ENCODE measurements around the gene CYP4A11. TPM values are rescaled to one million over a fixed set of nuclear protein-coding genes. Genes with fewer than 3 reads are reported as not detected.
"Not testable (repeated sequence)": the region's sequence is repeated elsewhere in the genome, so short reads cannot be mapped to it uniquely, and the experiment has no call there.

Gene CYP4A11
- total RNA-seq, 2 experiments from 2014 or later = not detected

DNA sequence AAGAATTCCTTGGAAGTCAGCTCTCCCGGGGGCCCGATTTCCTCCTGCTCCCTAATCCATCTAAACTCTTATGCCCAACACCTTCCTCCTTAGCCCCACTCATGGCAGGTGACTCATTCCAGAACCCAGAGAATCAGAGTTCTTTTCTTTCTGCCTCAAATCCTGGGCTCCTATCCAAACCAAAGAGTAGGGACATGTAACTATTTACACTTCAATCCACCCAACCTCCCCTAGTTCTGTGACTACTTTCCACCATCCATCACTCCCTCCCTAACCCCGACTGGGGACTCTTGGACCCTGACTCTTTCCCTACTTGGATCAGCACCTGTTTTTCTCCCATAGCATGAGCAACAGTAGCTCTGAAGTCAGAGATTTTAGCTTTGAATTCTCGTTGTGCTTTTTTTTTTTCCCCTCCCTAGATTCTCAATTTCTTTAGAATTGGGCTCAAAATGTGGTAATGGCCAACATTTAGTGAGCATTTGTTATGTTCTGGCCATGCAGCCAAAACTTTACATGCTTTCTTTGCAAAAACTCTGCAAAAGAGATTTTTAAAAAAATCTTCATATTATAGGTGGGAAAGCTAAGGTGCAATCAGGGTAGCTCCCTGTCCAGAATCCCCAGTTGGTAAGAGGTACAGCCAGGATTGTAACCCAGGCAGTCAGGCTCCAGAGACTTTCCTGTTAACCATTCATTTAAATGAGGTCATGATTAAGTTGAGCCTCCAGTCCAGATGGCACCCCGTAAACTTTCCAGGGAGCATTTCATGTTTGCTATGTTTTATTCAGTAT, 7.5 kb upstream of the CYP4A11 start:
- ChIA-PET CTCF (no interaction called here), POLR2A (no interaction called here)
- ATAC-seq = no peak
- no peaks in the 10 kb centered on the region for H3K36me3 Mint-ChIP-seq (ENCODE audit: low read depth)
- peaks cover 15% of the 10 kb centered on the region for H3K4me1 Mint-ChIP-seq (ENCODE audit: low read depth)
- no peak overlapping the region for H3K4me3 Mint-ChIP-seq
- no peak for DNase-seq
- H3K9me3 Mint-ChIP-seq (ENCODE audit: insufficient read depth) = no peaks in the 10 kb centered on the region
- H3K27me3 Mint-ChIP-seq (ENCODE audit: low read depth) = peaks cover 20% of the 10 kb centered on the region
- no peak overlapping the region for H3K27ac Mint-ChIP-seq

DNA sequence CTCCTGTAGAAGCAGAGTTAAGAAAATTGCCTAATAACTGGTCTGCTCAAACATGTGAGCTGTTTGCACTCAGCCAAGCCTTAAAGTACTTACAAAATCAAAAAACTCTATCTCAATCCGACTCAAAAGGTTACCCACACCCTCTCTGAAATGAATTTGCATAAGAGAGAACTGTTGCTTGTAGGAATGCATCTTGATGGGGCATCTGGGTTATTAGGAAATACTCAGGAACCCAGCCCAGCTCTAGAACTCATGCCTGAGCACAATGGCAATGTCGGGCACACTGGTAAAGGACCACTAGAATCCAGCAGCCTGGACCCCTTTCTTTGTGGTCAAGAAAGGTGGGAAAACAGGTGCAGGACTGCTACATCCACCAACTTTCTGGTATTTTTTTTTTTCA, 6.4 kb upstream of the CYP4A11 start:
- H3K27ac Mint-ChIP-seq; ATAC-seq; DNase-seq; H3K9me3 Mint-ChIP-seq (ENCODE audit: insufficient read depth); POLR2A ChIA-PET; CTCF ChIA-PET; H3K4me3 Mint-ChIP-seq; H3K36me3 Mint-ChIP-seq (ENCODE audit: low read depth): not testable (repeated sequence)
- Mint-ChIP-seq H3K27me3 (ENCODE audit: low read depth) (peaks cover 25% of the 10 kb centered on the region), H3K4me1 (ENCODE audit: low read depth) (peaks cover 15% of the 10 kb centered on the region)

DNA sequence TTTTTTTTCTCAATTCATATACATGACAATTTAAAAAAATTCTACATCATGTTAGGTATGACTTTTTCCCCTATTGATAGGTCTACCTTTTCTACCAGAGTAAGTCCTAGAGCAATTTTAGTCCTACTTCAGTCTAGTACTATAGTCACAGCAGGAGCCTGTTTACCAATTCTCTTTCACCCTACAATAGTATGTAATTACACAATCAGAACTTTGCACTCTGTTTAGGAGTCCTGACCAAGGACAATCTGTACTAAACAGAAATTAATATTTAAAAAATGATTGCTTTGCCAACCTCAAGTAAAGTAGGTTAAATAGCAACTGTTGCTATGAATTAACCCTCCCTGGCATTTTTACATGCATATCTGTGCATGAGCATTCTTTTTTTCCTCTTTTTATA, 810 bp upstream of the CYP4A11 start:
- ChIA-PET POLR2A (no interaction called here), CTCF (no interaction called here)
- no peaks in the 10 kb centered on the region for H3K36me3 Mint-ChIP-seq (ENCODE audit: low read depth)
- H3K4me1 Mint-ChIP-seq (ENCODE audit: low read depth) = no peaks in the 10 kb centered on the region
- H3K27me3 Mint-ChIP-seq (ENCODE audit: low read depth) = peaks cover 23% of the 10 kb centered on the region
- ATAC-seq (no peak), DNase-seq (no peak)
- H3K4me3 Mint-ChIP-seq = no peak overlapping the region
- H3K9me3 Mint-ChIP-seq (ENCODE audit: insufficient read depth) = no peaks in the 10 kb centered on the region
- H3K27ac Mint-ChIP-seq = no peak overlapping the region

DNA sequence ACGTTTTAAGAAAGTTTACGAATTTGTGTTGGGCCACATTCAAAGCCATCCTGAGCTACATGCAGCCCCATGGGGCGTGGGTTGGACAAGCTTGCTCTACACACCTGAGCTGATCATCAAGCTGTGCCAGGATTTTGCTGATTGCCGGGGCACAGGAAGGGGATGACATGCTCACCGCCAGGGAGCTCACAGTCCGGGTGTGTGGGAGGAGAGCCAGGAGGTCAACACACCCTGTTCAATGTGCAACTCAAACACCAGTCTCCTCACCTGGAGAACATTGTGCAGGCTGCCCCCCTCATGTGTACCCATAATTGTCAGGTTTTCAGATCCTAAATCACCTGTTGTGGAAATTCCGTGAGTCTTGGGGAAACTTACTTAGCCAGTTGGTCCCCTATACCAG, 969 bp downstream of the CYP4A11 start:
- ChIA-PET POLR2A (no interaction called here), CTCF (no interaction called here)
- ATAC-seq (no peak), DNase-seq (no peak)
- no peaks in the 10 kb centered on the region for H3K36me3 Mint-ChIP-seq (ENCODE audit: low read depth)
- no peak overlapping the region for H3K27ac Mint-ChIP-seq
- H3K4me3 Mint-ChIP-seq = no peak overlapping the region
- peaks cover 23% of the 10 kb centered on the region for H3K27me3 Mint-ChIP-seq (ENCODE audit: low read depth)
- H3K4me1 Mint-ChIP-seq (ENCODE audit: low read depth) = no peaks in the 10 kb centered on the region
- H3K9me3 Mint-ChIP-seq (ENCODE audit: insufficient read depth) = no peaks in the 10 kb centered on the region

DNA sequence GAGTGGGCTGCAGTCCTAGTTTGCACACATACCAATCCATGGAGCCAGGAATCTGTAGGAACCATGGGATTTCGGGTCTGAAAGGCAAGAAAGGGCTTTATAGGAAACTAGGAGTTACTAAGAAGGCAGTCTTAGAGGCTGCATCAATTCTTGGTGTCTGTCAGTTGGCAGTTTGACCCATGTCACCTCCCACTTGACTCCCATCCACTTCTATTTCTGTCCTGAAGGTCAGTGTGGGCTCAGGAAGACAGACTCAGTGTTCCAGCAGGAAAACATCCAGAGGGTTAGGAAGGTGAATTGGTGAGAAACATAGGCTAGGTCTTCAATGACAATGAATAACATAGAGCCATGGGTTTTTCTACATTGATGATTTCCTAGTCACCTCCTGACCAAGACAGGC, 4.0 kb downstream of the CYP4A11 start:
- no peaks in the 10 kb centered on the region for H3K4me1 Mint-ChIP-seq (ENCODE audit: low read depth)
- no peak overlapping the region for H3K27ac Mint-ChIP-seq
- ATAC-seq (no peak), DNase-seq (no peak)
- ChIA-PET POLR2A (no interaction called here), CTCF (no interaction called here)
- no peaks in the 10 kb centered on the region for H3K36me3 Mint-ChIP-seq (ENCODE audit: low read depth)
- H3K9me3 Mint-ChIP-seq (ENCODE audit: insufficient read depth) = no peaks in the 10 kb centered on the region
- H3K4me3 Mint-ChIP-seq = no peak overlapping the region
- peaks cover 8% of the 10 kb centered on the region for H3K27me3 Mint-ChIP-seq (ENCODE audit: low read depth)

DNA sequence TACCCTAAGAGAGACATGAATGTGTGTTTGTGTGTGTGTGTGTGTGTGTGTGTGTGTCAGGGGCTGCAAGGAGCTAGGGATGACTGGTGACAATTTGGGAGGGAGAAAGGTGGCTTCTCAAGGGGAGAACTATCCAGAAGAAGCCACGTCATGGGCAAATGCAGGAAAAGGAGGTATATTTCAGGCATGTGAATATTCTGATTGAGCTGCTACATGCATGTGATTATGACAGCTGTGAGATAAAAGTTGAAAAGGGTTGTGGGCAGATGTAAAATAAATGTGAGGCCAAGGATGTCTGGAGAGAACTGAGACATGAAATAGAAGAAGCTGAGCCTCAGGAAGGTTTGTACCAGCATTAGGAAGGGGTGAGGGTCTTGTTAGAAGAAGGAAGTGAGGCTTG, 4.5 kb downstream of the CYP4A11 start:
- H3K27me3 Mint-ChIP-seq (ENCODE audit: low read depth) = peaks cover 8% of the 10 kb centered on the region
- no peak overlapping the region for H3K4me3 Mint-ChIP-seq
- no peaks in the 10 kb centered on the region for H3K36me3 Mint-ChIP-seq (ENCODE audit: low read depth)
- no peaks in the 10 kb centered on the region for H3K4me1 Mint-ChIP-seq (ENCODE audit: low read depth)
- ChIA-PET POLR2A (no interaction called here), CTCF (no interaction called here)
- no peak overlapping the region for H3K27ac Mint-ChIP-seq
- H3K9me3 Mint-ChIP-seq (ENCODE audit: insufficient read depth) = no peaks in the 10 kb centered on the region
- ATAC-seq (no peak), DNase-seq (no peak)

DNA sequence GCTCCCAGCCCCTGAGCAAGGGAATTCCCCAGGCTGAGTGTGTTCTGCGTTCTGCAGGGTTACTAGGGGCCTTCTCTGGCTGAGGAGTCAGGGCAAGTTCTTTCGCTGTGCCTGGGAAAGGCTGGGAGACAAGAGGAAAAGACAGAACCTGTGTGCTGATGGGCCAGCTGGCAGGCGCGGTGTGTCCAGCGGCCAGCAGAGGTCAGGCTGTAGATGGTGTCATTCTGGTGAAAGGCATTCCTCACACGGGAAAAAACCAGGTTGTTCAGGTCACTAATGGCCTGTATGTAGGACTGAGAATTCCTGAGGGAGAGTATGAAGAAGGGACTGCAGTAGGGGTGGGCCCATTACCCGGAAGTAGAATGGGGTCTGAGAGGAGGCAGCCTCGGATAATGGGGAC, 6.4 kb downstream of the CYP4A11 start:
- CTCF ChIA-PET; H3K36me3 Mint-ChIP-seq (ENCODE audit: low read depth); H3K27ac Mint-ChIP-seq; DNase-seq; H3K4me3 Mint-ChIP-seq; POLR2A ChIA-PET; ATAC-seq; H3K4me1 Mint-ChIP-seq (ENCODE audit: low read depth); H3K27me3 Mint-ChIP-seq (ENCODE audit: low read depth); H3K9me3 Mint-ChIP-seq (ENCODE audit: insufficient read depth): not testable (repeated sequence)

DNA sequence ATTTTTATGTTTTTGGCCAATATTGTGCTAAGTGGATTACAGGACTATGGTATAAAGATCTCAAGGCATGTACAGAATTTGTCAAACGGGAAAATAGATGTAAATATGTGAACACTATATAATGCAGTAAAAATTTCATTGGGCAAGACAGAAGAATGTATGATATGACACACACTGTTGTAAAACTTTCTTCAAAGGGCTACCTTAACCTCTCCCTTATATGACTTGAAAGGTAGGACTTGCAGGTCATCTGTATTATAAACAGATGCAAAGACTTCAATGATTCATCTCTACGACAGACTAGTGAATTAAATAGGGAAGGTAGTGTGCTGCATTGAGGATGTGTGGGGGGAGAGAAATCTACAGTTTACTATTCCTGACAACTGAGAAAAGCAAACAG, 9.3 kb downstream of the CYP4A11 start:
- H3K9me3 Mint-ChIP-seq (ENCODE audit: insufficient read depth); H3K36me3 Mint-ChIP-seq (ENCODE audit: low read depth); H3K4me3 Mint-ChIP-seq; DNase-seq; H3K27ac Mint-ChIP-seq; POLR2A ChIA-PET; H3K4me1 Mint-ChIP-seq (ENCODE audit: low read depth); ATAC-seq; H3K27me3 Mint-ChIP-seq (ENCODE audit: low read depth); CTCF ChIA-PET: not testable (repeated sequence)

DNA sequence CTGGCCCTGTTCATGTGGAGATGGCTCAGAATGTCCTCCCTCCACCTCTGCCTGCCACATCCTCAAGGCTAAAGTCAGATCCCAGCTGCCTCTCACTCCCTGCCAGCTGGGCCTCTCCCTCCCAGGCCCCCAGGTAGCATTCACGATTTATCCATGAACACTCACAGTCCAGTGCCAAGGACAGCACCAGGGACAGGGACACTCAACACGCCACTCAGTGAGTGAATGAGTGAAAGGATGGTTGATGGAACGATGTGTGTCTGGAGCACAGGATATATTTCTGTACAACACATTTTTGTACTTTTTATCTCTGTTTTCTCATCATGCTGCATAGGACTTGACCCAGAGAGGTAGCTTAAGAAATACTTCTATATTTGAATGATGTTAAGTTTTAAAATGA, 10.1 kb downstream of the CYP4A11 start:
- POLR2A ChIA-PET = no interaction called here
- Mint-ChIP-seq H3K4me3 (no peak overlapping the region), H3K27ac (no peak overlapping the region), H3K36me3 (ENCODE audit: low read depth) (no peaks in the 10 kb centered on the region), H3K4me1 (ENCODE audit: low read depth) (no peaks in the 10 kb centered on the region), H3K9me3 (ENCODE audit: insufficient read depth) (no peaks in the 10 kb centered on the region), H3K27me3 (ENCODE audit: low read depth) (no peaks in the 10 kb centered on the region)
- ATAC-seq (no peak), DNase-seq (no peak)
- CTCF ChIA-PET = no interaction called here

DNA sequence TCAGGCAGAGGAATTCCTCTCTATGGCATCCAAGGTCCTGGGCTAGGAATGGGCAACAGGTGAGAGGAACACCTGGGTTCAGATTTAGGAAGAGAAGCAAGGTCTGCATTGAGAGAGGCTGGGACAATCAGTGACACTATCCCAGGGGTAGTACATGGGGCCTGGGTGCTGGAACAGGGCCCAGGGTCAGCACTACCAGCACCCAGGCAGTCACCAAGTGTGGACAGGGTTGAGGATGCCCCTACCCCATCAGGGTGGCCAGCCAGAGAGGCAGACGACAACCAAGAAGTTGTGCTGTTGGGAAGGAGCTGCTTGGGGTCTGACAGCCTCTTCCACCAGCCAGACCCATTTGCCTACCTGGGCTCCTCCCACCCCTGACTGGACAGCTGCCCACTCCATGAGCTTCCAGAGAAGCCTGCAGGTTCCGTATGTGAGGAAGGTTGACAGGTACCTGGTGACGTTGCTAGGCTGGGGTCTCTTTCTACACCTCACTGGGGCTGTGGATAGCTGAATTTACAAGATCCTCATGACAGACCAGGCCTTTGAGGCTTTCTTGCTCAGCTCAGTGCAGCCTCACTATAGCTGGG, 13.9 kb downstream of the CYP4A11 start:
- ChIA-PET POLR2A (no interaction called here), CTCF (no interaction called here)
- no peak for ATAC-seq
- no peak overlapping the region for H3K4me3 Mint-ChIP-seq
- H3K9me3 Mint-ChIP-seq (ENCODE audit: insufficient read depth) = no peaks in the 10 kb centered on the region
- H3K4me1 Mint-ChIP-seq (ENCODE audit: low read depth) = no peaks in the 10 kb centered on the region
- H3K27ac Mint-ChIP-seq = no peak overlapping the region
- DNase-seq = no peak
- H3K36me3 Mint-ChIP-seq (ENCODE audit: low read depth) = no peaks in the 10 kb centered on the region
- H3K27me3 Mint-ChIP-seq (ENCODE audit: low read depth) = peaks cover under 1% of the 10 kb centered on the region

DNA sequence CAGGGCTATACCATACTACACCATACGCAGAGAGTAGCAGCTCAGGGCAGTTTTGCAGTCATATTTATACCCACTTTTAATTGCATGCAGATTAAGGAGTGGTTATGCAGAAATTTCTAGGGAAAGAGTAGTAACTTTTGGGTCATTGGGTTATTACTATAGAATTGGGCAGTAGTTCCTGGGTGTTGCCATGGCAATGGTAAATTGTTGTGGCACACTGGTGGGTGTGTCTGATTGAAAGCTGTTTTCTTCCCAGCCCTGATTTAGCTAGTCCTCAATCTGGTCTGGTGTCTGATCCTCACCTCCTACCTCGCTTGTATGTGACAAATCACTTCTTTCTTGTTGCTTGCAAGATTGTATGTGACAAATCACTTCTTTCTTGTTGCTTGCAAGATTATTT, 30.5 kb downstream of the CYP4A11 start:
- Mint-ChIP-seq H3K4me3 (no peak overlapping the region), H3K4me1 (ENCODE audit: low read depth) (no peaks in the 10 kb centered on the region), H3K9me3 (ENCODE audit: insufficient read depth) (peaks cover 3% of the 10 kb centered on the region), H3K27ac (no peak overlapping the region), H3K27me3 (ENCODE audit: low read depth) (peaks cover 2% of the 10 kb centered on the region), H3K36me3 (ENCODE audit: low read depth) (no peaks in the 10 kb centered on the region)
- DNase-seq (no peak), ATAC-seq (no peak)
- ChIA-PET CTCF (no interaction called here), POLR2A (no interaction called here)

DNA sequence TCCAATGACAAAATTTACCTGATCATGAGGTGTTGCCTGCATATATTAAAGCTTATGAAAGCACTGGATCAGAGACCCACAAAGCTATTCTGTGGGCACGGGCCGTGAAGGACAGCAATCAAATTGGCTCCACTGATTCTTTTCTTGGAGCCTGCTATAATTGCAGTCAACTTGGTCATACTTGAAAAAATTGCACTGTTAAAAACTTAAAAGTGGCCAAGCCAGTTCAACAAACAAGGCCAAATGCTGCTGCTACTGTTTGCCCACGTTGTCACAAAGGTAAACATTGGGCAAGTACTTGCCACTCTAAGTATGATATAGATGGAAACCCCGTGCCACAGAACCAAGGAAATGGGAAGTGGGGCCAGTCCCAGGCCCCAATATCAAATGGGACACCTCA, 37.8 kb downstream of the CYP4A11 start:
- H3K4me1 Mint-ChIP-seq (ENCODE audit: low read depth) = no peaks in the 10 kb centered on the region
- H3K9me3 Mint-ChIP-seq (ENCODE audit: insufficient read depth) = peaks cover 3% of the 10 kb centered on the region
- no peak overlapping the region for H3K27ac Mint-ChIP-seq
- ChIA-PET CTCF (no interaction called here), POLR2A (no interaction called here)
- H3K4me3 Mint-ChIP-seq = no peak overlapping the region
- no peak for DNase-seq
- no peak for ATAC-seq
- H3K36me3 Mint-ChIP-seq (ENCODE audit: low read depth) = no peaks in the 10 kb centered on the region
- peaks cover 2% of the 10 kb centered on the region for H3K27me3 Mint-ChIP-seq (ENCODE audit: low read depth)

DNA sequence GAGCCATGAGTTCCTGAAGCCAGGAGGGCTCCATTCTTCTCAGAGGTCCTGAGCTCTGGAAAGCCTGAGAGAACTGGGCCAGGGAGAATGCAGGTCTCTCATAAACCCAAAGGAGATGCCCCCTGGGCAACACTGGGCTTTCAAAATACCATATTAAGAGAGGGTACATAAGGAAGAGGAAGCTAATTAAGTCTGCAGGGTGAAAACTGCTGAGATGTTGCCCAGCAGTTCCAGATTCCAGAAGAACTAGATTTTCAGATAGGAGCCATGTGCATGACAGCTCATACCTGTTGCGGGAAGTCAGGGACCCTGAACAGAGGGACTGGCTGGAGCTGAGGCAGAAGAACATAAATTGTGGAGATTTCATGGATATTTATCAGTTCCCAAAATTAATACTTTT, 40.9 kb downstream of the CYP4A11 start:
- Mint-ChIP-seq H3K9me3 (ENCODE audit: insufficient read depth) (no peaks in the 10 kb centered on the region), H3K4me3 (no peak overlapping the region), H3K4me1 (ENCODE audit: low read depth) (no peaks in the 10 kb centered on the region), H3K27me3 (ENCODE audit: low read depth) (no peaks in the 10 kb centered on the region), H3K36me3 (ENCODE audit: low read depth) (no peaks in the 10 kb centered on the region), H3K27ac (no peak overlapping the region)
- no peak for DNase-seq
- ATAC-seq = no peak
- ChIA-PET CTCF (no interaction called here), POLR2A (no interaction called here)
